PC-3 (cell line): ENCODE measurements around the gene ZBED4. TPM values are rescaled to one million over a fixed set of nuclear protein-coding genes. Genes with fewer than 3 reads are reported as not detected.

Experiments used
- ATAC-seq: fragments of 200-7000 bp; cut with Tn5 transposase; 2 replicates; pipeline ENCODE4 v1.9.1; 2020; ENCODE audit warnings: mild to moderate bottlenecking, moderate library complexity
- BruUV-seq: library from RNA; stranded (reverse); fragments of 400-500 nt; replicated peaks from 2 replicates; lab custom pipeline; 2021; lab: Mats Ljungman, UMichigan
- CTCF ChIA-PET: fragments of 300-600 bp; sonication (Branson Sonifier 250); formaldehyde crosslinking; loops from one replicate; lab custom pipeline; 2022; ENCODE audit warnings: antibody characterized with exemption; lab: Charles Lee
- POLR2A ChIA-PET: fragments of 300-600 bp; sonication (Branson Sonifier 250); formaldehyde crosslinking; loops from one replicate; lab custom pipeline; 2022; ENCODE audit warnings: antibody characterized with exemption; ENCODE audit not compliant: unreplicated experiment; lab: Charles Lee
- DNase-seq: peaks from one replicate; pipeline ENCODE4 v3.0.0-alpha.2; 2015
- H2AFZ ChIP-seq: fragments of 300-600 bp; sonication (generic); 2 replicates; pipeline ENCODE4 v1.6.0; 2016; ENCODE audit warnings: antibody characterized with exemption, low read length
- H3F3A ChIP-seq: fragments of 300-600 bp; sonication (generic); one replicate; pipeline ENCODE4 v1.6.0; 2017; ENCODE audit warnings: antibody characterized with exemption, low read length, control low read depth, mild to moderate bottlenecking; ENCODE audit not compliant: unreplicated experiment
- H3K27ac ChIP-seq: fragments of 300-600 bp; sonication (generic); 2 replicates; pipeline ENCODE4 v1.5.1; 2016; ENCODE audit warnings: mild to moderate bottlenecking, low read length
- H3K27me3 ChIP-seq: fragments of 300-600 bp; sonication (generic); 2 replicates; pipeline ENCODE4 v1.6.1; 2016; ENCODE audit warnings: low read length, mixed read lengths
- H3K36me3 ChIP-seq: fragments of 300-600 bp; sonication (generic); 2 replicates; pipeline ENCODE4 v1.6.1; 2016; ENCODE audit warnings: low read depth, mixed run types, low read length, mixed read lengths
- H3K4me1 ChIP-seq: fragments of 300-600 bp; sonication (generic); 2 replicates; pipeline ENCODE4 v1.5.1; 2016; ENCODE audit warnings: low read length; ENCODE audit not compliant: insufficient read depth
- H3K4me2 ChIP-seq: fragments of 300-600 bp; sonication (generic); 2 replicates; pipeline ENCODE4 v1.6.0; 2016; ENCODE audit warnings: low read length
- H3K4me3 ChIP-seq: fragments of 300-600 bp; sonication (generic); 2 replicates; pipeline ENCODE4 v1.5.1; 2016; ENCODE audit warnings: mild to moderate bottlenecking, low read length, mixed read lengths
- H3K79me2 ChIP-seq: fragments of 300-600 bp; sonication (generic); 2 replicates; pipeline ENCODE4 v1.6.1; 2017; ENCODE audit warnings: low read length, mixed read lengths
- H3K9ac ChIP-seq: fragments of 300-600 bp; sonication (generic); 2 replicates; pipeline ENCODE4 v1.6.0; 2016; ENCODE audit warnings: mild to moderate bottlenecking, low read length
- H3K9me2 ChIP-seq: fragments of 300-600 bp; sonication (generic); replicated peaks from 2 replicates; pipeline ENCODE4 v1.6.1; 2016; ENCODE audit warnings: mixed run types, low read length, mixed read lengths
- H3K9me3 ChIP-seq: fragments of 300-600 bp; sonication (generic); 2 replicates; pipeline ENCODE4 v1.6.1; 2016; ENCODE audit warnings: low read length, mixed read lengths
- H4K20me1 ChIP-seq: fragments of 300-600 bp; sonication (generic); 2 replicates; pipeline ENCODE4 v1.6.1; 2016; ENCODE audit warnings: low read length, mixed read lengths
- CTCF ChIP-seq: fragments of 300-600 bp; sonication (generic); conservative IDR thresholded peaks from 2 replicates; pipeline ENCODE4 v1.5.1; 2017; ENCODE audit warnings: antibody characterized with exemption, low read depth, mild to moderate bottlenecking, low read length
- EZH2 ChIP-seq: fragments of 300-600 bp; sonication (generic); IDR thresholded peaks from one replicate; pipeline ENCODE4 v1.6.1; 2017; ENCODE audit warnings: antibody characterized with exemption, mild to moderate bottlenecking, low read length; ENCODE audit not compliant: unreplicated experiment
- EZH2phosphoT487 ChIP-seq: fragments of 300-600 bp; sonication (generic); IDR thresholded peaks from 2 replicates; pipeline ENCODE4 v1.6.1; 2018; ENCODE audit warnings: mild to moderate bottlenecking, antibody characterized with exemption, low read length, borderline replicate concordance
- intact Hi-C: fragments of 100-400 bp; cut with micrococcal nuclease; formaldehyde crosslinking; loops from 2 replicates; pipeline ENCODE4 v1.9.0; 2023
- total RNA-seq: library from RNA; depleted of rRNA; stranded (reverse); fragments of >200 nt; gene quantifications from 2 replicates; pipeline ENCODE4 v1.2.3, GENCODE V29; 2014

Gene ZBED4
- total RNA-seq, 1 experiment from 2014 or later = 11.5 TPM

DNA sequence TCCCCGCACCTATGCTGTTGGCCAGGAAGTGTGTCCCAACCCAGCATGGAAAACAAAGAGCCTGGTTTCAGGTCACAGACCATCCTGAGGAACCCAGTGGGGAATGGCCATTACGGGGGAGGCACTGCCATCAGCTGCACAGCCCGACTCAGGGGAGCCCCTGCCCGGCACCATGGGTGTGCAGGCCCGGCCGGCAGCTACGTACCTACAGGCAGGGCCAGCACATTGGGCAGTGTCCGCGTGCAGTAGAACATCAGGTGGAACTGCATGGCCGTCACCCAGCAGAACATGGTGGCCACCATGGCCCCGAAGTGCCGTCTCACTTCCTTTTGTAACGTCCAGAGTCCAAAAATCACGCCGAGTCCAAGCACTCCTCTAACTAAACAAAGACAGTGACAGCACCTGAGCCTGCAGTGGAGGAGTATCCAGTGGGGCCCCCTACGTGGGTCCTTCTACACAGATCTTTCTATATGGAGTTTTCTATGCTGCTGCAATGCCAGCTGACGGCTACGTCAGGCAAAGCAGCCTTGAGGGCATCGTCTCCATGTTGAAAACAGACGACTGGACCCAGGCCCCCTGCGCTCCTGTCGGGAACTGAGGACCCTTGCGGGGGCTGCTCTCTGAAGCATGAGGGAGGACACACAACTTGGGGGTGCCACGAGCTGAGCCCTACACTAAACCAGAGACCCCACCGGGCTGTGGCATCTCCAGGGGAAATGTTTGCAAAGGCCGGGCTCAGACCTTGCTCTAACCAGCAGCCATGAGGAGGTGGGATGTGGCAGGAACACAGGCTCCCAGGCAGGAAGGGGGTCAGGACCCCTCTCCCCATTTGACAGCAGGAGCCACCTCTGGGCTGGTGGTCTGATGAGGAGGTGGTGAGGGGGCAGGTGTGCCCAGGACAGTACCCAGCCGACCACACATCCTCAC lies 56.8 kb downstream of the ZBED4 start:
- Histone ChIP-seq H3K9ac (no peak overlapping the region), H3K27ac (no peak overlapping the region), H3K9me3 (no peaks in the 10 kb centered on the region), H3K9me2 (no peaks in the 10 kb centered on the region), H4K20me1 (no peaks in the 10 kb centered on the region), H3K79me2 (no peaks in the 10 kb centered on the region), H3K4me3 (no peak overlapping the region), H3K36me3 (no peaks in the 10 kb centered on the region), H3F3A (no peaks in the 10 kb centered on the region), H2AFZ (no peak overlapping the region), H3K4me1 (no peaks in the 10 kb centered on the region), H3K4me2 (no peak overlapping the region), H3K27me3 (no peaks in the 10 kb centered on the region)
- CTCF ChIA-PET = no interaction called here
- POLR2A ChIA-PET = no interaction called here
- intact Hi-C loops = no loop called here
- ATAC-seq = no peak
- BruUV-seq = no TSS peak
- no peak for DNase-seq
- TF ChIP-seq EZH2 = no peak
- TF ChIP-seq EZH2phosphoT487 = no peak
- TF ChIP-seq CTCF = no peak

DNA sequence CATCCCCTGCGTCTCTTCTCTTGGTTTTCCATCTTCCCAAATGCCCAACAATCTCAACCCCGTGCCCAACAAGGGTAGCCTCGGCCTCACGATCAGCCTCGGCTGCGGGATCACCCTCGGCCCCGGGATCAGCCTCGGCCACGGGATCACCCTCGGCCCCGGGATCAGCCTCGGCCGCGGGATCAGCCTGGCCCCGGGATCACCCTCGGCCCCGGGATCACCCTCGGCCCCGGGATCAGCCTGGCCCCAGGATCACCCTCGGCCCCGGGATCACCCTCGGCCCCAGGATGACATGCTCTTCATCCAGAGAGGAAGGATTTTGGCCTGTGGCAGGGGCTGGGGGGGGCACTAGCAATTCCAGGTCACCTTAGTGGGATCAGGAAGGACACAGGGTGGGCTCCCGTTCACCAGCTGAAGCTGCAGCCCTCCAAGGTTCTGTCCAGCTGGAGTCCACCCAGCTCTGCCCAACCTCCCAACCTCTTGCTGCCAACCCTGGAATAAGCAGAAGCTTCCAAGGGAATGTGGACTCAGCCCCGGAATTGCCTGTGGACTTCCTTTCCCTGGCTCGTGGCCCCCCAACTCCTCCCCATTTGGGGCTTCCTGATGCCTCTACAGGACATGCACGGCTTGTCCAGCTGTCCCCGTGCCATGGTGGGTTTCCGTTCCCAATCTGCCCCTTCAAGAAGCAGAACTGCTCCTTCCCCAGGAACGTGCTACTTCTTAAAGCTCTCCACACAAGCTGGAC lies 58.4 kb downstream of the ZBED4 start:
- intact Hi-C loops = no loop called here
- Histone ChIP-seq H3K4me3 (no peak overlapping the region), H3F3A (no peaks in the 10 kb centered on the region), H3K79me2 (peaks cover 7% of the 10 kb centered on the region), H4K20me1 (no peaks in the 10 kb centered on the region), H3K27ac (no peak overlapping the region), H2AFZ (no peak overlapping the region), H3K9me3 (no peaks in the 10 kb centered on the region), H3K4me2 (no peak overlapping the region), H3K9ac (no peak overlapping the region), H3K27me3 (no peaks in the 10 kb centered on the region), H3K36me3 (no peaks in the 10 kb centered on the region), H3K9me2 (no peaks in the 10 kb centered on the region), H3K4me1 (0 out of 2 replicates have a peak, but pooled peaks cover 4% of the 10 kb centered on the region)
- no peak for ATAC-seq
- POLR2A ChIA-PET = interaction anchor here (0.7 kb wide), 1 partner anchor 30 kb away, joined by 3 read pairs; no protein-coding TSS in a partner anchor
- TF ChIP-seq CTCF = no peak
- no peak for TF ChIP-seq EZH2
- TF ChIP-seq EZH2phosphoT487 = no peak
- BruUV-seq = no TSS peak
- DNase-seq = no peak
- CTCF ChIA-PET = no interaction called here
